GM12892 (cell line): ENCODE results near the gene OR14C36.
"Not testable (repeated sequence)": the region's sequence is repeated elsewhere in the genome, so short reads cannot be mapped to it uniquely, and the experiment has no call there.

Experiments
- POLR2A ChIP-seq: IDR thresholded peaks from 2 replicates; pipeline ENCODE4 v1.6.1; 2011; ENCODE audit warnings: low read depth, low read length, control low read depth
- TAF1 ChIP-seq: IDR thresholded peaks from 2 replicates; pipeline ENCODE4 v1.6.1; 2011; ENCODE audit warnings: low read depth, mild to moderate bottlenecking, control low read depth, low read length, borderline replicate concordance

GRCh38 chr1:248305672-248306071 is 42.9 kb upstream of the OR14C36 start:
- not testable (repeated sequence) for TF ChIP-seq POLR2A, TAF1
